GM12878 (cell line): Measurements from ENCODE around the gene PDZRN4. TPM values are rescaled to one million over a fixed set of nuclear protein-coding genes. Genes with fewer than 3 reads are reported as not detected.

Experiments
- ATAC-seq: fragments of 200-7000 bp; cut with Tn5 transposase; 3 replicates; pipeline ENCODE4 v1.9.1; 2020; ENCODE audit warnings: mild to moderate bottlenecking, moderate library complexity
- BruUV-seq: library from RNA; stranded (reverse); fragments of 400-500 nt; replicated peaks from 2 replicates; lab custom pipeline; 2021; lab: Mats Ljungman, UMichigan
- CTCF ChIA-PET: fragments of 300-600 bp; sonication (Branson Sonifier 250); formaldehyde crosslinking; extraction: SDS; loops from one replicate; lab custom pipeline; 2021; ENCODE audit warnings: inconsistent platforms; lab: Yijun Ruan, JAX
- POLR2A ChIA-PET: fragments of 350-600 bp; formaldehyde crosslinking; extraction: SDS; loops from one replicate; lab custom pipeline; 2021; ENCODE audit warnings: inconsistent platforms; lab: Charles Lee
- RAD21 ChIA-PET: fragments of 300-600 bp; sonication (Branson Sonifier 250); formaldehyde crosslinking; loops from one replicate; lab custom pipeline; 2023; ENCODE audit warnings: antibody characterized with exemption; ENCODE audit not compliant: unreplicated experiment; lab: Charles Lee
- SMC1A ChIA-PET: fragments of 300-600 bp; sonication (Branson Sonifier 250); formaldehyde crosslinking; loops from one replicate; lab custom pipeline; 2023; ENCODE audit not compliant: unreplicated experiment, uncharacterized antibody; lab: Charles Lee
- DNase-seq: peaks from one replicate; pipeline ENCODE4 v3.0.0-alpha.2; 2011; ENCODE audit warnings: low read depth, low spot score
- FAIRE-seq: peaks from 3 replicates; lab custom pipeline; 2011; peaks lifted over from hg19 to GRCh38; lab: Jason Lieb, UNC
- H2AFZ ChIP-seq: 2 replicates; pipeline ENCODE4 v1.6.0; 2011; ENCODE audit warnings: low read depth, low read length, control low read depth; ENCODE audit not compliant: control insufficient read depth
- H3K27ac ChIP-seq: 2 replicates; pipeline ENCODE4 v1.5.1; 2011; ENCODE audit warnings: control low read depth; ENCODE audit not compliant: control insufficient read depth, insufficient read depth
- H3K27me3 ChIP-seq, 2 experiments: replicated peaks in 1 of 2; 2 replicates each; pipeline versions ENCODE4 v1.6.0 to v1.6.1; 2011; ENCODE audit warnings: low read length in 1 of 2; ENCODE audit not compliant: control insufficient read depth in 2 of 2, insufficient read depth in 2 of 2
- H3K36me3 ChIP-seq, 2 experiments: 2 replicates each; pipeline ENCODE4 v1.5.1; 2011; ENCODE audit warnings: low read length in 1 of 2; ENCODE audit not compliant: control insufficient read depth in 2 of 2, insufficient read depth in 2 of 2
- H3K4me1 ChIP-seq: 2 replicates; pipeline ENCODE4 v1.6.1; 2011; ENCODE audit warnings: mild to moderate bottlenecking, low read length, moderate library complexity, mixed read lengths; ENCODE audit not compliant: control insufficient read depth, insufficient read depth
- H3K4me2 ChIP-seq: 2 replicates; pipeline ENCODE4 v1.6.0; 2011; ENCODE audit warnings: control low read depth; ENCODE audit not compliant: control insufficient read depth, insufficient read depth
- H3K4me3 ChIP-seq: fragments of 200-600 bp; sonication (generic); 2 replicates; pipeline ENCODE4 v1.5.1; 2016
- H3K79me2 ChIP-seq: 2 replicates; pipeline ENCODE4 v1.6.0; 2011; ENCODE audit warnings: low read length; ENCODE audit not compliant: control insufficient read depth, insufficient read depth
- H3K9ac ChIP-seq: 2 replicates; pipeline ENCODE4 v1.8.0; 2011; ENCODE audit warnings: low read length, control low read depth, mixed read lengths; ENCODE audit not compliant: control insufficient read depth, insufficient read depth
- H3K9me3 ChIP-seq: replicated peaks from 3 replicates; pipeline ENCODE4 v1.5.1; 2011; ENCODE audit warnings: mild to moderate bottlenecking, low read length; ENCODE audit not compliant: control insufficient read depth, insufficient read depth
- H4K20me1 ChIP-seq: 2 replicates; pipeline ENCODE4 v1.6.0; 2011; ENCODE audit not compliant: control insufficient read depth, insufficient read depth
- IRF3 ChIP-seq: fragments of 450-650 bp; IDR thresholded peaks from 2 replicates; pipeline ENCODE4 v1.6.1; 2014; ENCODE audit warnings: mild to moderate bottlenecking
- PRDM15 ChIP-seq: fragments of 450-650 bp; formaldehyde crosslinking; IDR thresholded peaks from 2 replicates; pipeline ENCODE4 v1.4.0; 2020; ENCODE audit warnings: mild to moderate bottlenecking, moderate library complexity
- ZBTB4 ChIP-seq: fragments of 450-650 bp; formaldehyde crosslinking; IDR thresholded peaks from 2 replicates; pipeline ENCODE4 v1.4.0; 2022; ENCODE audit warnings: mild to moderate bottlenecking, moderate library complexity
- ZSCAN29 ChIP-seq: fragments of 450-650 bp; IDR thresholded peaks from 2 replicates; pipeline ENCODE4 v1.6.1; 2017; ENCODE audit warnings: mild to moderate bottlenecking, moderate library complexity
- WGBS: methylation state at CpG from one replicate; pipeline ENCODE4 v1.1.6; 2016; ENCODE audit warnings: low lambda C conversion rate; ENCODE audit not compliant: insufficient replicate concordance, insufficient coverage; ENCODE audit errors: missing lambda C conversion rate; 5-methylcytosine and 5-hydroxymethylcytosine counted together
- in situ Hi-C: fragments of 300-500 bp; cut with MboI; formaldehyde crosslinking; loops from 9 replicates; pipeline ENCODE4 v1.14.3; 2018; ENCODE audit warnings: mixed read lengths
- intact Hi-C: fragments of 100-400 bp; cut with micrococcal nuclease; formaldehyde crosslinking; loops from one replicate; pipeline ENCODE4 v1.14.2; 2022; ENCODE audit not compliant: unreplicated experiment
- polyA plus RNA-seq, 11 experiments: library from polyadenylated mRNA; depleted of rRNA in 4 of 11; unstranded in 6 of 11; stranded (reverse) in 5 of 11; fragments of >200 nt; fragmentation: Nextera tagmentation in 4 of 11; fragmentation: Illumina TruSeq in 1 of 11; extraction: Ambion mirVana in 4 of 11; extraction: Trizol in 1 of 11; gene quantifications; 1 replicate in 1 of 11; 2 replicates in 10 of 11; pipeline versions ENCODE4 v1.2.1 to v1.2.3, GENCODE V29; 2011 to 2016; ENCODE audit warnings: inconsistent platforms in 2 of 11, missing spikeins in 2 of 11, low read depth in 1 of 11
- total RNA-seq, 4 experiments: library from RNA; depleted of rRNA in 3 of 4; stranded (reverse); fragments of >200 nt in 3 of 4; fragmentation: Illumina TruSeq in 1 of 4; extraction: Trizol in 1 of 4; gene quantifications; 2 replicates each; pipeline versions ENCODE4 v1.2.1 to v1.2.3, GENCODE V29; 2013 to 2021

Gene PDZRN4
- total and polyA plus RNA-seq, 10 of the 15 experiments (the other 5 are each of a cell fraction or from before 2014, with no cell fraction given), result 0.03 TPM; not detected in 9

GRCh38 chr12:41364211-41364610 is 176.1 kb downstream of the PDZRN4 start:
- no peaks in the 10 kb centered on the region for H3K36me3 ChIP-seq
- H2AFZ ChIP-seq, result no peak overlapping the region
- no TSS peak for BruUV-seq
- TF ChIP-seq PRDM15 (CRISPR knock-in tag) (no peak), ZBTB4 (CRISPR knock-in tag) (no peak), IRF3 (no peak), ZSCAN29 (no peak)
- H4K20me1 ChIP-seq, result no peaks in the 10 kb centered on the region
- in situ Hi-C loops (no loop called here), intact Hi-C loops (no loop called here)
- no peak overlapping the region for H3K4me3 ChIP-seq
- ChIA-PET SMC1A (interaction anchor here (1.1 to 1.4 kb wide), 2 partner anchors 12 to 87 kb away, joined by 3 read pairs; no protein-coding TSS in a partner anchor), POLR2A (no interaction called here), RAD21 (no interaction called here), CTCF (no interaction called here)
- DNase-seq (no peak), ATAC-seq (no peak), FAIRE-seq (no peak)
- no peaks in the 10 kb centered on the region for H3K79me2 ChIP-seq
- H3K9me3 ChIP-seq, result no peaks in the 10 kb centered on the region
- no peak overlapping the region for H3K27ac ChIP-seq
- H3K27me3 ChIP-seq, result no peaks in the 10 kb centered on the region
- no peaks in the 10 kb centered on the region for H3K4me1 ChIP-seq
- H3K9ac ChIP-seq, result no peak overlapping the region
- H3K4me2 ChIP-seq, result no peak overlapping the region
- 25% methylated on average over 1 of the region's 1 CpG for WGBS
